Measurements from ENCODE around the gene CCNE1.

DNA sequence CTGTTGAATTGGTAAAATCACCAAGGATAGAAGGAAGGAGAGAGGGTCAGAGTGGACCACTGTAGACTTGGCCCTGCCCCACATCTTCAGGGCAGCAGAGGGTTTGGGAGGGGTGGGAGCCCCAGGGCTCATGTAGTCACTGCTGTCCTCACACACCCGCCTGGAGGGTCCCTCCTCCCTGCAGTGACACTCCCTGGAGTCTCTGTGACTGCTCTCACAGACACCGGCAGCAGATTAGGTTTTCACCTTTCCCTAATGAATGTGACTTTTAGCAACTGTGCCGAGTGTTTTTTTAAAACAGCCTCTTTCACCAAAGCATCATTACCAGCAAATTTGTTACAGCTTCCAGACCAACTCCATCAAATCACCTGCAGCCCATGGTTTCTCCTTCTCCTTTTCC lies 45.7 kb upstream of the CCNE1 start:
- TF ChIP-seq, protein P1, sequence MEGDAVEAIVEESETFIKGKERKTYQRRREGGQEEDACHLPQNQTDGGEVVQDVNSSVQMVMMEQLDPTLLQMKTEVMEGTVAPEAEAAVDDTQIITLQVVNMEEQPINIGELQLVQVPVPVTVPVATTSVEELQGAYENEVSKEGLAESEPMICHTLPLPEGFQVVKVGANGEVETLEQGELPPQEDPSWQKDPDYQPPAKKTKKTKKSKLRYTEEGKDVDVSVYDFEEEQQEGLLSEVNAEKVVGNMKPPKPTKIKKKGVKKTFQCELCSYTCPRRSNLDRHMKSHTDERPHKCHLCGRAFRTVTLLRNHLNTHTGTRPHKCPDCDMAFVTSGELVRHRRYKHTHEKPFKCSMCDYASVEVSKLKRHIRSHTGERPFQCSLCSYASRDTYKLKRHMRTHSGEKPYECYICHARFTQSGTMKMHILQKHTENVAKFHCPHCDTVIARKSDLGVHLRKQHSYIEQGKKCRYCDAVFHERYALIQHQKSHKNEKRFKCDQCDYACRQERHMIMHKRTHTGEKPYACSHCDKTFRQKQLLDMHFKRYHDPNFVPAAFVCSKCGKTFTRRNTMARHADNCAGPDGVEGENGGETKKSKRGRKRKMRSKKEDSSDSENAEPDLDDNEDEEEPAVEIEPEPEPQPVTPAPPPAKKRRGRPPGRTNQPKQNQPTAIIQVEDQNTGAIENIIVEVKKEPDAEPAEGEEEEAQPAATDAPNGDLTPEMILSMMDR (conservative IDR thresholded peaks at IDR 0.05; ENCODE audit: low read depth in 2 of 2) = no peak
- no peak for TF ChIP-seq EZH2 (IDR thresholded peaks at IDR 0.05; ENCODE audit: low read depth, unreplicated experiment)
- TF ChIP-seq, protein P2, sequence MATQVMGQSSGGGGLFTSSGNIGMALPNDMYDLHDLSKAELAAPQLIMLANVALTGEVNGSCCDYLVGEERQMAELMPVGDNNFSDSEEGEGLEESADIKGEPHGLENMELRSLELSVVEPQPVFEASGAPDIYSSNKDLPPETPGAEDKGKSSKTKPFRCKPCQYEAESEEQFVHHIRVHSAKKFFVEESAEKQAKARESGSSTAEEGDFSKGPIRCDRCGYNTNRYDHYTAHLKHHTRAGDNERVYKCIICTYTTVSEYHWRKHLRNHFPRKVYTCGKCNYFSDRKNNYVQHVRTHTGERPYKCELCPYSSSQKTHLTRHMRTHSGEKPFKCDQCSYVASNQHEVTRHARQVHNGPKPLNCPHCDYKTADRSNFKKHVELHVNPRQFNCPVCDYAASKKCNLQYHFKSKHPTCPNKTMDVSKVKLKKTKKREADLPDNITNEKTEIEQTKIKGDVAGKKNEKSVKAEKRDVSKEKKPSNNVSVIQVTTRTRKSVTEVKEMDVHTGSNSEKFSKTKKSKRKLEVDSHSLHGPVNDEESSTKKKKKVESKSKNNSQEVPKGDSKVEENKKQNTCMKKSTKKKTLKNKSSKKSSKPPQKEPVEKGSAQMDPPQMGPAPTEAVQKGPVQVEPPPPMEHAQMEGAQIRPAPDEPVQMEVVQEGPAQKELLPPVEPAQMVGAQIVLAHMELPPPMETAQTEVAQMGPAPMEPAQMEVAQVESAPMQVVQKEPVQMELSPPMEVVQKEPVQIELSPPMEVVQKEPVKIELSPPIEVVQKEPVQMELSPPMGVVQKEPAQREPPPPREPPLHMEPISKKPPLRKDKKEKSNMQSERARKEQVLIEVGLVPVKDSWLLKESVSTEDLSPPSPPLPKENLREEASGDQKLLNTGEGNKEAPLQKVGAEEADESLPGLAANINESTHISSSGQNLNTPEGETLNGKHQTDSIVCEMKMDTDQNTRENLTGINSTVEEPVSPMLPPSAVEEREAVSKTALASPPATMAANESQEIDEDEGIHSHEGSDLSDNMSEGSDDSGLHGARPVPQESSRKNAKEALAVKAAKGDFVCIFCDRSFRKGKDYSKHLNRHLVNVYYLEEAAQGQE (IDR thresholded peaks at IDR 0.05; ENCODE audit: unreplicated experiment) = no peak
